DND-41 (cell line): ENCODE data around the gene TYW5.

ENCODE experiments used
- ATAC-seq: fragments of 200-7000 bp; cut with Tn5 transposase; 3 replicates; pipeline ENCODE4 v1.9.1; 2021; ENCODE audit warnings: low read depth; ENCODE audit not compliant: insufficient read depth
- DNase-seq: peaks from one replicate; pipeline ENCODE4 v3.0.0-alpha.2; 2020
- H2AFZ ChIP-seq: 2 replicates; pipeline ENCODE4 v1.6.0; 2012; ENCODE audit warnings: low read depth, low read length
- H3K27ac ChIP-seq: 2 replicates; pipeline ENCODE4 v1.5.1; 2012; ENCODE audit warnings: low read length, inconsistent platforms
- H3K27me3 ChIP-seq: fragments of 200-600 bp; sonication (generic); 2 replicates; pipeline ENCODE4 v1.6.0; 2012; ENCODE audit warnings: low read length, mild to moderate bottlenecking, inconsistent platforms; ENCODE audit not compliant: insufficient read depth, poor library complexity
- H3K36me3 ChIP-seq: 2 replicates; pipeline ENCODE4 v1.5.1; 2012; ENCODE audit warnings: low read length, inconsistent platforms; ENCODE audit not compliant: insufficient read depth
- H3K4me1 ChIP-seq: 2 replicates; pipeline ENCODE4 v1.5.1; 2012; ENCODE audit warnings: mild to moderate bottlenecking, low read length; ENCODE audit not compliant: insufficient read depth
- H3K4me2 ChIP-seq: 2 replicates; pipeline ENCODE4 v1.6.0; 2012; ENCODE audit warnings: mild to moderate bottlenecking, moderate library complexity, low read length, inconsistent platforms; ENCODE audit not compliant: insufficient read depth
- H3K4me3 ChIP-seq, 2 experiments: fragments of 200-600 bp in 1 of 2; shearing (Covaris generic) in 1 of 2; 2 replicates each; pipeline ENCODE4 v1.5.1; 2012 to 2016; ENCODE audit warnings: inconsistent platforms in 2 of 2, low read length in 2 of 2, mild to moderate bottlenecking in 2 of 2, low read depth in 1 of 2, moderate library complexity in 1 of 2
- H3K79me2 ChIP-seq: 2 replicates; pipeline ENCODE4 v1.6.0; 2012; ENCODE audit warnings: low read length, inconsistent platforms; ENCODE audit not compliant: insufficient read depth
- H3K9ac ChIP-seq: 2 replicates; pipeline ENCODE4 v1.6.0; 2012; ENCODE audit warnings: low read depth, mild to moderate bottlenecking, inconsistent platforms, low read length, moderate library complexity
- H3K9me3 ChIP-seq: 2 replicates; pipeline ENCODE4 v1.5.1; 2012; ENCODE audit warnings: low read length, moderate library complexity, mild to moderate bottlenecking, inconsistent platforms; ENCODE audit not compliant: insufficient read depth, severe bottlenecking
- H4K20me1 ChIP-seq: 2 replicates; pipeline ENCODE4 v1.6.0; 2012; ENCODE audit warnings: low read length; ENCODE audit not compliant: insufficient read depth
- CTCF ChIP-seq: IDR thresholded peaks from 2 replicates; pipeline ENCODE4 v1.5.1; 2012; ENCODE audit warnings: borderline replicate concordance, low read length, moderate library complexity, mild to moderate bottlenecking; ENCODE audit not compliant: poor library complexity, severe bottlenecking; ENCODE audit errors: extremely low read depth
- EZH2 ChIP-seq: IDR thresholded peaks from 3 replicates; pipeline ENCODE4 v1.6.1; 2012; ENCODE audit warnings: borderline replicate concordance, low read depth, mild to moderate bottlenecking, moderate library complexity, low read length, inconsistent platforms; ENCODE audit not compliant: severe bottlenecking

TYW5 gene

GRCh38 chr2:199984159-199984558 lies 28.9 kb upstream of the TYW5 start:
- Histone ChIP-seq H3K27me3 (no peaks in the 10 kb centered on the region), H3K4me3 (no peak overlapping the region), H3K4me2 (no peak overlapping the region), H3K36me3 (no peaks in the 10 kb centered on the region), H3K9me3 (no peaks in the 10 kb centered on the region), H2AFZ (no peak overlapping the region), H3K4me1 (peaks cover 22% of the 10 kb centered on the region), H3K9ac (no peak overlapping the region), H3K79me2 (no peaks in the 10 kb centered on the region), H4K20me1 (no peaks in the 10 kb centered on the region), H3K27ac (no peak overlapping the region)
- TF ChIP-seq CTCF (no peak), EZH2 (no peak)
- no peak for ATAC-seq
- no peak for DNase-seq

- no peak for DNase-seq
- no peak for ATAC-seq
- Histone ChIP-seq H3K4me2 (no peak overlapping the region), H3K9ac (no peak overlapping the region), H3K9me3 (no peaks in the 10 kb centered on the region), H3K4me3 (no peak overlapping the region), H3K79me2 (no peaks in the 10 kb centered on the region), H2AFZ (no peak overlapping the region), H3K27ac (no peak overlapping the region), H4K20me1 (no peaks in the 10 kb centered on the region), H3K4me1 (peaks cover 20% of the 10 kb centered on the region), H3K36me3 (no peaks in the 10 kb centered on the region), H3K27me3 (no peaks in the 10 kb centered on the region)
- no peak for TF ChIP-seq CTCF
- TF ChIP-seq EZH2: no peak
Observed at GRCh38 chr2:199983534-199983933, 28.2 kb upstream of the TYW5 start.

GRCh38 chr2:199982126-199982843 lies 27.0 kb upstream of the TYW5 start:
- TF ChIP-seq CTCF: no peak
- no peak for TF ChIP-seq EZH2
- Histone ChIP-seq H3K4me2 (no peak overlapping the region), H3K79me2 (no peaks in the 10 kb centered on the region), H3K4me1 (peaks cover 7% of the 10 kb centered on the region), H3K9me3 (no peaks in the 10 kb centered on the region), H3K9ac (no peak overlapping the region), H3K4me3 (no peak overlapping the region), H3K36me3 (no peaks in the 10 kb centered on the region), H3K27ac (no peak overlapping the region), H3K27me3 (no peaks in the 10 kb centered on the region), H4K20me1 (no peaks in the 10 kb centered on the region), H2AFZ (no peak overlapping the region)
- ATAC-seq (no peak), DNase-seq (no peak)
